OCI-LY3 (cell line): ENCODE measurements around the gene RREB1.

Source experiments
- EZH2phosphoT487 ChIP-seq: fragments of 200-600 bp; shearing (Covaris generic); IDR thresholded peaks from 2 replicates; pipeline ENCODE4 v1.6.1; 2018; ENCODE audit warnings: antibody characterized with exemption, mixed run types, low read depth
- TF ChIP-seq, protein P1 (sequence below): fragments of 200-600, 300-600 bp; sonication (generic); IDR thresholded peaks from 2 replicates; pipeline ENCODE4 v1.5.1; 2014; ENCODE audit warnings: antibody characterized with exemption, low read length, low read depth

- TF ChIP-seq, protein P1, sequence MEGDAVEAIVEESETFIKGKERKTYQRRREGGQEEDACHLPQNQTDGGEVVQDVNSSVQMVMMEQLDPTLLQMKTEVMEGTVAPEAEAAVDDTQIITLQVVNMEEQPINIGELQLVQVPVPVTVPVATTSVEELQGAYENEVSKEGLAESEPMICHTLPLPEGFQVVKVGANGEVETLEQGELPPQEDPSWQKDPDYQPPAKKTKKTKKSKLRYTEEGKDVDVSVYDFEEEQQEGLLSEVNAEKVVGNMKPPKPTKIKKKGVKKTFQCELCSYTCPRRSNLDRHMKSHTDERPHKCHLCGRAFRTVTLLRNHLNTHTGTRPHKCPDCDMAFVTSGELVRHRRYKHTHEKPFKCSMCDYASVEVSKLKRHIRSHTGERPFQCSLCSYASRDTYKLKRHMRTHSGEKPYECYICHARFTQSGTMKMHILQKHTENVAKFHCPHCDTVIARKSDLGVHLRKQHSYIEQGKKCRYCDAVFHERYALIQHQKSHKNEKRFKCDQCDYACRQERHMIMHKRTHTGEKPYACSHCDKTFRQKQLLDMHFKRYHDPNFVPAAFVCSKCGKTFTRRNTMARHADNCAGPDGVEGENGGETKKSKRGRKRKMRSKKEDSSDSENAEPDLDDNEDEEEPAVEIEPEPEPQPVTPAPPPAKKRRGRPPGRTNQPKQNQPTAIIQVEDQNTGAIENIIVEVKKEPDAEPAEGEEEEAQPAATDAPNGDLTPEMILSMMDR = no peak
- TF ChIP-seq EZH2phosphoT487 = no peak
These were observed 28.0 kb downstream of the RREB1 start for GRCh38 chr6:7135755-7136154.
